SU-DHL-6 (cell line): ENCODE measurements around the gene NTM.

Experiments used
- H2AFZ ChIP-seq: fragments of 200-600 bp; sonication (generic); 2 replicates; pipeline ENCODE4 v1.6.1; 2014; ENCODE audit warnings: low read depth, mild to moderate bottlenecking, moderate library complexity, mixed read lengths, antibody characterized with exemption, low read length; ENCODE audit not compliant: severe bottlenecking
- H3F3A ChIP-seq: fragments of 200-600 bp; shearing (Covaris generic); 2 replicates; pipeline ENCODE4 v1.6.0; 2016; ENCODE audit warnings: antibody characterized with exemption, mild to moderate bottlenecking; ENCODE audit not compliant: insufficient read depth
- H3K27ac ChIP-seq: fragments of 200-600 bp; sonication (generic); 2 replicates; pipeline ENCODE4 v1.5.1; 2016; ENCODE audit warnings: low read depth, mild to moderate bottlenecking, low read length, moderate library complexity, mixed read lengths
- H3K27me3 ChIP-seq: fragments of 200-600 bp; sonication (generic), shearing (Covaris generic); 2 replicates; pipeline ENCODE4 v1.6.0; 2014; ENCODE audit warnings: mild to moderate bottlenecking, low read length
- H3K36me3 ChIP-seq: fragments of 200-600 bp; sonication (generic); 2 replicates; pipeline ENCODE4 v1.6.1; 2014; ENCODE audit warnings: mild to moderate bottlenecking, low read length, mixed read lengths
- H3K4me2 ChIP-seq: fragments of 300-600, 200-600 bp; shearing (Covaris generic), sonication (generic); 2 replicates; pipeline ENCODE4 v1.6.0; 2014; ENCODE audit warnings: low read length, low read depth, mild to moderate bottlenecking; ENCODE audit not compliant: poor library complexity, severe bottlenecking
- H3K4me3 ChIP-seq: fragments of 200-600 bp; sonication (generic); 2 replicates; pipeline ENCODE4 v1.5.1; 2014; ENCODE audit warnings: antibody characterized with exemption, low read length, mild to moderate bottlenecking, mixed read lengths; ENCODE audit not compliant: insufficient read depth, poor library complexity, severe bottlenecking
- H3K79me2 ChIP-seq: fragments of 200-600 bp; sonication (generic); 2 replicates; pipeline ENCODE4 v1.6.1; 2014; ENCODE audit warnings: mild to moderate bottlenecking, low read length, moderate library complexity; ENCODE audit not compliant: insufficient read depth
- H3K9ac ChIP-seq: fragments of 200-600 bp; sonication (generic); 2 replicates; pipeline ENCODE4 v1.7.0; 2014; ENCODE audit warnings: mild to moderate bottlenecking, low read length
- H3K9me2 ChIP-seq: fragments of 200-600 bp; sonication (generic); replicated peaks from 2 replicates; pipeline ENCODE4 v1.6.1; 2014; ENCODE audit warnings: low read length; ENCODE audit not compliant: insufficient read depth
- H3K9me3 ChIP-seq: fragments of 200-600 bp; sonication (generic); 2 replicates; pipeline ENCODE4 v1.6.1; 2014; ENCODE audit warnings: low read length, mixed read lengths; ENCODE audit not compliant: insufficient read depth
- H4K20me1 ChIP-seq: fragments of 200-600 bp; sonication (generic); 2 replicates; pipeline ENCODE4 v1.6.1; 2014; ENCODE audit warnings: low read depth, mild to moderate bottlenecking, antibody characterized with exemption, low read length, moderate library complexity, mixed read lengths
- CTCF ChIP-seq: fragments of 200-600 bp; sonication (generic); IDR thresholded peaks from one replicate; pipeline ENCODE4 v1.5.1; 2017; ENCODE audit warnings: antibody characterized with exemption, mild to moderate bottlenecking, low read length, moderate library complexity; ENCODE audit not compliant: insufficient read depth, poor library complexity, severe bottlenecking
- EZH2phosphoT487 ChIP-seq: fragments of 200-600 bp; sonication (generic), shearing (Covaris generic); conservative IDR thresholded peaks from 2 replicates; pipeline ENCODE4 v1.6.1; 2018; ENCODE audit warnings: mild to moderate bottlenecking, antibody characterized with exemption, low read length, moderate library complexity, mixed read lengths

The NTM gene

GRCh38 chr11:131537748-131538147 is 167.3 kb downstream of the NTM start:
- H3K4me3 ChIP-seq = no peak overlapping the region
- no peaks in the 10 kb centered on the region for H3K79me2 ChIP-seq
- H3K36me3 ChIP-seq = no peaks in the 10 kb centered on the region
- no peaks in the 10 kb centered on the region for H3K9me2 ChIP-seq
- H3F3A ChIP-seq = no peaks in the 10 kb centered on the region
- no peaks in the 10 kb centered on the region for H4K20me1 ChIP-seq
- no peak overlapping the region for H3K9ac ChIP-seq
- no peak overlapping the region for H2AFZ ChIP-seq
- H3K27ac ChIP-seq = no peak overlapping the region
- no peaks in the 10 kb centered on the region for H3K27me3 ChIP-seq
- TF ChIP-seq EZH2phosphoT487 (no peak), CTCF (no peak)
- no peak overlapping the region for H3K4me2 ChIP-seq
- H3K9me3 ChIP-seq = no peaks in the 10 kb centered on the region

- Histone ChIP-seq H3K4me3 (no peak overlapping the region), H4K20me1 (no peaks in the 10 kb centered on the region), H3K27me3 (no peaks in the 10 kb centered on the region), H3K9me3 (no peaks in the 10 kb centered on the region), H3K79me2 (no peaks in the 10 kb centered on the region), H3K9ac (no peak overlapping the region), H3K27ac (no peak overlapping the region), H3K9me2 (no peaks in the 10 kb centered on the region), H3K4me2 (no peak overlapping the region), H3F3A (no peaks in the 10 kb centered on the region), H2AFZ (no peak overlapping the region), H3K36me3 (no peaks in the 10 kb centered on the region)
- TF ChIP-seq EZH2phosphoT487 (no peak), CTCF (no peak)
These were observed 167.9 kb downstream of the NTM start for GRCh38 chr11:131538322-131538721.

- H3K27me3 ChIP-seq = no peaks in the 10 kb centered on the region
- no peak overlapping the region for H3K27ac ChIP-seq
- H3K79me2 ChIP-seq = no peaks in the 10 kb centered on the region
- H2AFZ ChIP-seq = no peak overlapping the region
- H3K4me2 ChIP-seq = no peak overlapping the region
- H3K36me3 ChIP-seq = no peaks in the 10 kb centered on the region
- H4K20me1 ChIP-seq = no peaks in the 10 kb centered on the region
- no peaks in the 10 kb centered on the region for H3K9me2 ChIP-seq
- no peak for TF ChIP-seq CTCF
- no peak for TF ChIP-seq EZH2phosphoT487
- H3F3A ChIP-seq = no peaks in the 10 kb centered on the region
- H3K9ac ChIP-seq = no peak overlapping the region
- H3K9me3 ChIP-seq = no peaks in the 10 kb centered on the region
- H3K4me3 ChIP-seq = no peak overlapping the region
These were observed 170.3 kb downstream of the NTM start for GRCh38 chr11:131540676-131541075.
